A549 treated with AZD9567 at 1 μM for 4 hours (cell line): ENCODE measurements around the gene TOB2. TPM values are rescaled to one million over a fixed set of nuclear protein-coding genes. Genes with fewer than 3 reads are reported as not detected.

ENCODE experiments used
- total RNA-seq: library from RNA; stranded (reverse); fragments of 200-300 nt; extraction: Qiagen RNA extraction; gene quantifications from 5 replicates; pipeline ENCODE4 v1.2.3, GENCODE V29; 2022; ENCODE audit not compliant: insufficient read depth

TOB2 gene, protein sequence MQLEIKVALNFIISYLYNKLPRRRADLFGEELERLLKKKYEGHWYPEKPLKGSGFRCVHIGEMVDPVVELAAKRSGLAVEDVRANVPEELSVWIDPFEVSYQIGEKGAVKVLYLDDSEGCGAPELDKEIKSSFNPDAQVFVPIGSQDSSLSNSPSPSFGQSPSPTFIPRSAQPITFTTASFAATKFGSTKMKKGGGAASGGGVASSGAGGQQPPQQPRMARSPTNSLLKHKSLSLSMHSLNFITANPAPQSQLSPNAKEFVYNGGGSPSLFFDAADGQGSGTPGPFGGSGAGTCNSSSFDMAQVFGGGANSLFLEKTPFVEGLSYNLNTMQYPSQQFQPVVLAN
- 23.3 to 30.7 TPM (median 25.6 TPM) in 5 replicates for total RNA-seq

DNA sequence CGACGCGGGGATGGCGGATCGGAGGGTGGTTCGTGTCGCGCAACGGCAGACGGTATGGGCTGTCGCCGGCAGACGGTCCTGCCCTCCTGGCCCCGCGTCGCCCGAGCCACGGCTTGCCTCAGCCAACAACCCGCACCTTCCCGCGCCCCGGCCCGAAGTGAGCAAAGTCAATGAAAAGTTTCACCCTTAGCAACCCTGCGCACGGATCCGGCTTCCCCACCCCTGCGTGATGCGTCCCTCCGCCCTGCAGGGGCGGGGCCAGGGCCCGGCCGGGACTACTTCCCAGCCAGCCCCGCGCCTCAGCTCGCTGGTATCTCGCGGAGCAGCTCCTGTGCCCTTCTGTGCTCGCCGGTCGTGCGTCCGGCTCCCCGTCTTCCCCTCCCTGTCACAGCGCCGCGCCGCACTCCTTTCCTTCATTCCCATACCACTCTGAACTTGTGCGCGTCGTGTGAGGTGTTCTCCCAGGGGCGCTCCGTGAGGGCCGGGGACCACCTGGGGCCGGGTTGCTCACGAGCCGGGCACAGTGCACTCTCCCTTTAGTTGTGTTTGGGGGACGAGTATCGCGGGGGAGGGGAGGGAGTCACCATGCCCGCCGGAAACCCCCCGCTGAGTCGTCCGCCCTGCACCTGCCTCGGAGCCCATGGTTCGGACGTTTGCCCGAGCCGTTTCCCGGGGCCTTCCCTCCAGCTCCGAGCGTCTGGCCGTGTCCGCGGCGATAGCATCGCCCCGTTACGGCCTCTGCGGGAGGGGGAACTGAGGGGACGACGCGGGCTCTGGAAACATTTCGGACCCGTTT lies at the start of gene TOB2:
Gene TOB2 (minus strand): TSS at position 163 of the 796 bp plus-strand sequence. CDS start 9,456 bp downstream, outside the sequence.

DNA sequence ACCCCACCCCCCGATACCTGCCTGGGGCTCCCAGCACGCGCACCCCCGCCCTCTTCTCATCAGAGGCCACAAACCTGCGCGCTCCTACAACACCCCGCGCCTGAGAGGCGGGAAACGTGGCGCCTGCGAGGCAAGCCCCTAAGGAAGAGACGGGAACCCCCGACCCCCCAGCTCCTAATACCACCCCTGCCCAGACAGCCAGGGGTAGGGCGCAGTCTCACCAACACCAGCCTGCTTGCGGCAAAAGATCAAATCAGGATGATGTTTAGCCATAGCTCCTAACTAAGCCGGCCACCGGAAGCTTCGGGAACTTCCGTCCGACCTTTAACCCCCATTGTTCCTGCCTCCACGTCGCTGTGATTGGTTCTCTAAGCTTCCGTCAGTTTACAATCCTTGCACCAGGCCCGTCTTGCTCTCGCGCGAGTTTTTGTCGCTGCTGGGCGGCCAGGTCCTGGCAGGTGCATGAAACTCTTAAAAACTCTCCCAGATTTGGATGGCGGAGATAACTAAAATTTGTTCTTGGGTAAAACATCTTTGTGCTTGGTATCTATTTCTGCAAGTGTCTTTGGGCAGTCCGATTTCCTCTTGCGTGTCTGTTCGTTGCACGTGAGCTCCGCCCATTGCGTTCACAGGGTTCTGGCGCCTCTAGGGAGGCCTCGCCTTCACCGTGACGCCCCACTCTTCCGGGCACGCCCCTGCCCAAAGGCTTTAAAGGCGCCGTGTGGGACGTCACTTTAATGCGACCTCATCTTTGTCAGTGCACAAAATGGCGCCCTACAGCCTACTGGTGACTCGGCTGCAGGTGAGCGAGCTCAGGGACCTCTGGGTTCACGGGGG lies 22.0 kb upstream of the TOB2 start, which contains the start of the genes ACO2 and PHF5A:
Gene ACO2 (plus strand): TSS at position 737 of the 837 bp plus-strand sequence. CDS start 30 bp downstream, at position 767.
Gene PHF5A (minus strand): TSS at position 312 of the 837 bp plus-strand sequence. CDS start 39 bp downstream, at position 273.

Other genes starting within 250 kb of the TOB2 start
- gene L3MBTL2, start 241.5 kb downstream of the TOB2 start, total RNA-seq: 17.4 to 21.1 TPM (median 18.3 TPM) in 5 replicates
- gene CHADL, start 205.9 kb downstream of the TOB2 start, total RNA-seq: not detected in 5 replicates
- 83.0 to 94.4 TPM (median 88.3 TPM) in 5 replicates for gene RANGAP1, start 160.6 kb downstream of the TOB2 start, total RNA-seq
- 15.4 to 24.0 TPM (median 22.9 TPM) in 5 replicates for gene ZC3H7B, start 145.3 kb downstream of the TOB2 start, total RNA-seq
- 0.85 to 3.1 TPM (median 1.1 TPM) in 5 replicates for gene TEF, start 64.9 kb downstream of the TOB2 start, total RNA-seq
- 50.9 to 73.5 TPM (median 64.2 TPM) in 5 replicates for gene PHF5A, start 21.9 kb upstream of the TOB2 start, total RNA-seq
- gene ACO2, start 22.3 kb upstream of the TOB2 start, total RNA-seq: 46.5 to 55.5 TPM (median 50.5 TPM) in 5 replicates
- 36.8 to 47.5 TPM (median 41.2 TPM) in 5 replicates for gene POLR3H, start 97.7 kb upstream of the TOB2 start, total RNA-seq
- 1.7 to 2.3 TPM (median 1.9 TPM) in 5 replicates for gene CSDC2, start 114.2 kb upstream of the TOB2 start, total RNA-seq
- gene PMM1, start 143.0 kb upstream of the TOB2 start, total RNA-seq: 17.0 to 32.4 TPM (median 29.6 TPM) in 5 replicates
- gene DESI1, start 174.2 kb upstream of the TOB2 start, total RNA-seq: 12.9 to 16.5 TPM (median 15.0 TPM) in 5 replicates
- gene XRCC6, start 174.5 kb upstream of the TOB2 start, total RNA-seq: 274 to 342 TPM (median 302 TPM) in 5 replicates
- 101 to 188 TPM (median 175 TPM) in 5 replicates for gene SNU13, start 242.1 kb upstream of the TOB2 start, total RNA-seq